Osteocyte (in vitro differentiated cells): Measurements from ENCODE around the gene SETDB2. TPM values are rescaled to one million over a fixed set of nuclear protein-coding genes. Genes with fewer than 3 reads are reported as not detected.
A peak's percentile ranks its signal among the peaks of the same experiment; 100 is the strongest.

Source experiments
- DNase-seq: peaks from one replicate; pipeline ENCODE4 v3.0.0; 2021; ENCODE audit warnings: mixed read lengths; ENCODE audit not compliant: unreplicated experiment; ENCODE audit errors: extremely low spot score
- H3K27ac Mint-ChIP-seq: one replicate; pipeline ENCODE4 v1.8.0; 2021; ENCODE audit warnings: mild to moderate bottlenecking, mixed read lengths; ENCODE audit not compliant: unreplicated experiment
- H3K27me3 Mint-ChIP-seq: one replicate; pipeline ENCODE4 v1.8.0; 2021; ENCODE audit warnings: mixed read lengths; ENCODE audit not compliant: unreplicated experiment
- H3K36me3 Mint-ChIP-seq: one replicate; pipeline ENCODE4 v1.8.0; 2021; ENCODE audit warnings: mixed read lengths; ENCODE audit not compliant: unreplicated experiment
- H3K4me1 Mint-ChIP-seq: one replicate; pipeline ENCODE4 v1.8.0; 2021; ENCODE audit warnings: mixed read lengths; ENCODE audit not compliant: unreplicated experiment
- H3K4me3 Mint-ChIP-seq: one replicate; pipeline ENCODE4 v1.8.0; 2021; ENCODE audit warnings: mild to moderate bottlenecking, moderate library complexity, mixed read lengths; ENCODE audit not compliant: unreplicated experiment
- H3K9me3 Mint-ChIP-seq: one replicate; pipeline ENCODE4 v1.8.0; 2021; ENCODE audit warnings: mixed read lengths; ENCODE audit not compliant: unreplicated experiment
- CTCF ChIP-seq: fragments of 200-600 bp; sonication (generic); IDR thresholded peaks from 2 replicates; pipeline ENCODE4 v1.5.0; 2021; ENCODE audit warnings: antibody characterized with exemption, mild to moderate bottlenecking, moderate library complexity
- total RNA-seq: library from RNA; stranded (reverse); gene quantifications from 2 replicates; pipeline ENCODE4 v1.2.1, GENCODE V29; 2021

Gene SETDB2
- total RNA-seq, 1 donor from 2014 or later: 9.4 TPM

- H3K4me3 Mint-ChIP-seq: no peak overlapping the region
- H3K4me1 Mint-ChIP-seq: no peaks in the 10 kb centered on the region
- H3K36me3 Mint-ChIP-seq: peaks cover 17% of the 10 kb centered on the region
- H3K27ac Mint-ChIP-seq: no peak overlapping the region
- no peaks in the 10 kb centered on the region for H3K27me3 Mint-ChIP-seq
- no peak for DNase-seq
- H3K9me3 Mint-ChIP-seq: no peaks in the 10 kb centered on the region
- TF ChIP-seq CTCF: no peak
Observed at GRCh38 chr13:49428041-49428763, 15.9 kb upstream of the SETDB2 start.

- no peak overlapping the region for H3K4me3 Mint-ChIP-seq
- H3K27me3 Mint-ChIP-seq: no peaks in the 10 kb centered on the region
- no peak overlapping the region for H3K27ac Mint-ChIP-seq
- DNase-seq: no peak
- no peak for TF ChIP-seq CTCF
- no peaks in the 10 kb centered on the region for H3K9me3 Mint-ChIP-seq
- peaks cover 21% of the 10 kb centered on the region for H3K36me3 Mint-ChIP-seq
- no peaks in the 10 kb centered on the region for H3K4me1 Mint-ChIP-seq
Observed at GRCh38 chr13:49429121-49429520, 15.0 kb upstream of the SETDB2 start.

- Mint-ChIP-seq H3K27me3 (no peaks in the 10 kb centered on the region), H3K9me3 (no peaks in the 10 kb centered on the region), H3K36me3 (peaks cover 8% of the 10 kb centered on the region), H3K27ac (peak overlapping the region; percentile 48), H3K4me1 (peaks cover 9% of the 10 kb centered on the region), H3K4me3 (no peak overlapping the region)
- TF ChIP-seq CTCF: no peak
- no peak for DNase-seq
Observed at GRCh38 chr13:49435992-49436391, 8.1 kb upstream of the SETDB2 start.

GRCh38 chr13:49436890-49437289 lies 7.2 kb upstream of the SETDB2 start:
- DNase-seq: no peak
- H3K27me3 Mint-ChIP-seq: no peaks in the 10 kb centered on the region
- peak; percentile 57 for TF ChIP-seq CTCF
- H3K9me3 Mint-ChIP-seq: no peaks in the 10 kb centered on the region
- peak overlapping the region; percentile 15 for H3K27ac Mint-ChIP-seq
- no peak overlapping the region for H3K4me3 Mint-ChIP-seq
- H3K4me1 Mint-ChIP-seq: peaks cover 9% of the 10 kb centered on the region
- H3K36me3 Mint-ChIP-seq: peaks cover 8% of the 10 kb centered on the region

- Mint-ChIP-seq H3K9me3 (no peaks in the 10 kb centered on the region), H3K4me1 (peaks cover 10% of the 10 kb centered on the region), H3K4me3 (no peak overlapping the region), H3K27me3 (no peaks in the 10 kb centered on the region), H3K27ac (no peak overlapping the region), H3K36me3 (peaks cover 4% of the 10 kb centered on the region)
- TF ChIP-seq CTCF: no peak
- no peak for DNase-seq
Observed at GRCh38 chr13:49437705-49438104, 6.4 kb upstream of the SETDB2 start.
